ENCODE measurements around the gene FMO2.

- no peak for TF ChIP-seq POLR2AphosphoS5 (IDR thresholded peaks at IDR 0.05)
- TF ChIP-seq POLR2A (IDR thresholded peaks at IDR 0.05), result no peak
- TF ChIP-seq EP300 (IDR thresholded peaks at IDR 0.05), result no peak
Measured at GRCh38 chr1:171198081-171198480, 13.0 kb downstream of the FMO2 start.
